Measurements from ENCODE around the gene SGMS1. TPM values are rescaled to one million over a fixed set of nuclear protein-coding genes. Genes with fewer than 3 reads are reported as not detected.

The SGMS1 gene
- total RNA-seq, 1 experiment from 2014 or later: 20.4 TPM

DNA sequence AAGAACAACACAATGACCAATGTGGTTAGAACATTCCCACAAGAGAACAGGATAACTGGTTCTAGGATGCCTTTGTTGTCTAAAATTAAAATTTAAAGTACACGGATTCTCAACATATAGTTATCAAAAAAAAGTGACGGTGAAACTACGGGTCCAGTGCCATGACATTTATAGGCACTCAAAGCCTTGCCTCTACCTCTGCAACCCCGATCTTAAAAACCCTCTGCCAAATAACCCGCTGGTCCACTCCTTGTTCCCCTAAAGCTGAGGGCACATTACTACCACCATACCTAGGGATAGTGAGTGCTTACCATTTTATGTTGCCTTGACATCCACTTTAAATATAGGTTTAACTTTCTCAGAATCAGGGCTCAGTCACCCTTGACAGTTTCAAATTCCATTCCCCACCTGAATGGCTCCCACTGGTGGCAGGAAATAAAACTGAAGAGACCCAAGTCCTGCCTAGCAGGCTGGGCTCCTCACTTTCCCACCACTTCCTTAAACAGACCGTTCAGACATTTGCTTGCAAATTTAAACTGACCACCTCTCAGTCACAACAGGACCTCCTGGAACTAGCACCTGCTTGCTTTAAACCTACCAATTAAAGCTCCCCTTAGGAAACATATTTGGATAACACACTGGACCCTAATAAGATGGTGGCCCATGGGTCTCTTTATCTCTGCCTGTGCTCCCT lies 202.6 kb downstream of the SGMS1 start:
- WGBS (ENCODE audit: extremely low coverage, insufficient read length, low lambda C conversion rate): no CpG with 5 or more reads among the region's 6 CpGs

More for the DNA sequence above, 202.6 kb downstream of the SGMS1 start:
- H3K4me1 ChIP-seq (ENCODE audit: insufficient read depth, low read length): peaks cover 5% of the 10 kb centered on the region; the same call in 1 of the 2 replicates
- H3K14ac ChIP-seq (ENCODE audit: insufficient read depth, low read length): no peak overlapping the region
- no peak overlapping the region for H3K23ac ChIP-seq (ENCODE audit: insufficient read length, low read depth, low read length)
- no peaks in the 10 kb centered on the region for H3K27me3 ChIP-seq (ENCODE audit: insufficient read depth, low read length)
- no peak overlapping the region for H3K4me2 ChIP-seq (ENCODE audit: insufficient read depth, insufficient read length, low read length)
- peaks cover 11% of the 10 kb centered on the region for H3K23me2 ChIP-seq (ENCODE audit: insufficient read length, low read depth, low read length, poor library complexity, severe bottlenecking)
- TF ChIP-seq, protein P1, sequence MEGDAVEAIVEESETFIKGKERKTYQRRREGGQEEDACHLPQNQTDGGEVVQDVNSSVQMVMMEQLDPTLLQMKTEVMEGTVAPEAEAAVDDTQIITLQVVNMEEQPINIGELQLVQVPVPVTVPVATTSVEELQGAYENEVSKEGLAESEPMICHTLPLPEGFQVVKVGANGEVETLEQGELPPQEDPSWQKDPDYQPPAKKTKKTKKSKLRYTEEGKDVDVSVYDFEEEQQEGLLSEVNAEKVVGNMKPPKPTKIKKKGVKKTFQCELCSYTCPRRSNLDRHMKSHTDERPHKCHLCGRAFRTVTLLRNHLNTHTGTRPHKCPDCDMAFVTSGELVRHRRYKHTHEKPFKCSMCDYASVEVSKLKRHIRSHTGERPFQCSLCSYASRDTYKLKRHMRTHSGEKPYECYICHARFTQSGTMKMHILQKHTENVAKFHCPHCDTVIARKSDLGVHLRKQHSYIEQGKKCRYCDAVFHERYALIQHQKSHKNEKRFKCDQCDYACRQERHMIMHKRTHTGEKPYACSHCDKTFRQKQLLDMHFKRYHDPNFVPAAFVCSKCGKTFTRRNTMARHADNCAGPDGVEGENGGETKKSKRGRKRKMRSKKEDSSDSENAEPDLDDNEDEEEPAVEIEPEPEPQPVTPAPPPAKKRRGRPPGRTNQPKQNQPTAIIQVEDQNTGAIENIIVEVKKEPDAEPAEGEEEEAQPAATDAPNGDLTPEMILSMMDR (conservative IDR thresholded peaks at IDR 0.05): peak; percentile 89
- H4K8ac ChIP-seq (replicated peaks; ENCODE audit: insufficient read length, low read depth, low read length): no peak overlapping the region
- no peak overlapping the region for H2BK12ac ChIP-seq (ENCODE audit: insufficient read length, low read depth, low read length)
- no peak overlapping the region for H2BK120ac ChIP-seq (ENCODE audit: low read depth, low read length, poor library complexity, severe bottlenecking)
- no peak overlapping the region for H3K27ac ChIP-seq (ENCODE audit: insufficient read length, low read depth, low read length)
- no peak overlapping the region for H3T11ph ChIP-seq (ENCODE audit: low read length)
- H2AFZ ChIP-seq (ENCODE audit: low read length): no peak overlapping the region
- Mint-ChIP-seq H3K9me3 (no peaks in the 10 kb centered on the region; a peak in 1 of 5 replicates), H3K27ac (peak overlapping the region in 2 of 3 experiments; percentile 13 to 17; a peak in 2 of 7 replicates), H3K27me3 (ENCODE audit: low read depth) (peaks cover 3% of the 10 kb centered on the region; the same call in 1 of the 2 replicates), H3K4me3 (no peak overlapping the region), H3K36me3 (ENCODE audit: insufficient read depth in 1 of 3, low read depth in 3 of 3) (no peaks in the 10 kb centered on the region), H3K4me1 (peaks cover 25 to 29% of the 10 kb centered on the region in 2 experiments)
- no peaks in the 10 kb centered on the region for H3K9me3 ChIP-seq (ENCODE audit: control insufficient read depth, low read depth, low read length)
- H2BK20ac ChIP-seq (ENCODE audit: low read depth, low read length, poor library complexity, severe bottlenecking): no peak overlapping the region
- no peaks in the 10 kb centered on the region for H4K20me1 ChIP-seq (ENCODE audit: control insufficient read depth, insufficient read depth, insufficient read length)
- H3K56ac ChIP-seq (ENCODE audit: insufficient read length, low read depth, low read length): no peak overlapping the region
- no peaks in the 10 kb centered on the region for H3K79me2 ChIP-seq (ENCODE audit: insufficient read depth, low read length)
- H2AK5ac ChIP-seq (ENCODE audit: insufficient read length, low read length): no peak overlapping the region
- no peak overlapping the region for H3K9ac ChIP-seq (ENCODE audit: extremely low read depth, insufficient read length, low read length)
- DNase-seq: peak; percentile 55
- H3K4ac ChIP-seq (ENCODE audit: low read depth, low read length): no peak overlapping the region
- no peaks in the 10 kb centered on the region for H3K79me1 ChIP-seq (ENCODE audit: insufficient read depth, low read depth, low read length, poor library complexity, severe bottlenecking)
- H2BK15ac ChIP-seq (ENCODE audit: low read depth, low read length): no peak overlapping the region; the same call in 1 of the 2 replicates
- H3K18ac ChIP-seq (ENCODE audit: insufficient read length, low read depth, low read length): no peak overlapping the region
- H2BK5ac ChIP-seq (ENCODE audit: insufficient read length, low read length): no peak overlapping the region
- H4K91ac ChIP-seq (ENCODE audit: insufficient read length, low read depth, low read length): no peak overlapping the region
- H4K5ac ChIP-seq (ENCODE audit: insufficient read length, low read depth, low read length): no peak overlapping the region
